CD4-positive, alpha-beta T cell (primary cell): ENCODE results near the gene RGS12. TPM values are rescaled to one million over a fixed set of nuclear protein-coding genes. Genes with fewer than 3 reads are reported as not detected.

Experiments used
- ATAC-seq: fragments of 200-7000 bp; cut with Tn5 transposase; one replicate; pipeline ENCODE4 v1.10.0; 2022; ENCODE audit warnings: mild to moderate bottlenecking; ENCODE audit not compliant: poor library complexity
- CTCF ChIA-PET: fragments of 350-600 bp; sonication (Branson Sonifier 250); formaldehyde crosslinking; loops from one replicate; lab custom pipeline; 2021; ENCODE audit warnings: antibody characterized with exemption, inconsistent platforms; lab: Charles Lee
- POLR2A ChIA-PET: fragments of 350-600 bp; sonication (Branson Sonifier 250); formaldehyde crosslinking; loops from one replicate; lab custom pipeline; 2021; ENCODE audit warnings: antibody characterized with exemption, inconsistent platforms; lab: Charles Lee
- DNase-seq, 14 experiments: peaks; one replicate each; pipeline ENCODE4 v3.0.0-alpha.2; 2013 to 2020; ENCODE audit warnings: mixed read lengths in 2 of 14
- H3K27ac ChIP-seq, 2 donors: one replicate each; pipeline versions ENCODE4 v1.5.1 to v1.7.0; 2013; ENCODE audit warnings: low read length in 2 of 2, low read depth in 1 of 2, mild to moderate bottlenecking in 1 of 2
- H3K27me3 ChIP-seq, 2 experiments: 1 replicate in 1 of 2; 2 replicates in 1 of 2; pipeline versions ENCODE4 v1.6.1 to v1.7.0; 2013; ENCODE audit warnings: low read length in 2 of 2, control low read depth in 1 of 2, mild to moderate bottlenecking in 1 of 2, moderate library complexity in 1 of 2; ENCODE audit not compliant: insufficient read depth in 2 of 2, control insufficient read depth in 1 of 2
- H3K36me3 ChIP-seq: one replicate; pipeline ENCODE4 v1.6.1; 2013; ENCODE audit warnings: low read length, control low read depth; ENCODE audit not compliant: insufficient read depth
- H3K4me1 ChIP-seq: one replicate; pipeline ENCODE4 v1.6.1; 2013; ENCODE audit warnings: low read length, control low read depth; ENCODE audit not compliant: insufficient read depth
- H3K4me3 ChIP-seq: one replicate; pipeline ENCODE4 v1.5.1; 2013; ENCODE audit warnings: mild to moderate bottlenecking, low read length, moderate library complexity
- H3K9me3 ChIP-seq, 2 experiments: 1 replicate in 1 of 2; 2 replicates in 1 of 2; pipeline versions ENCODE4 v1.6.1 to v1.7.0; 2013; ENCODE audit warnings: low read length in 2 of 2, mild to moderate bottlenecking in 2 of 2, control low read depth in 1 of 2, moderate library complexity in 1 of 2; ENCODE audit not compliant: control insufficient read depth in 1 of 2, insufficient read depth in 1 of 2
- H3K27ac Mint-ChIP-seq: one replicate; pipeline ENCODE4 v1.8.0; 2020; ENCODE audit warnings: mixed read lengths
- H3K27me3 Mint-ChIP-seq: one replicate; pipeline ENCODE4 v1.8.0; 2021; ENCODE audit warnings: mixed read lengths
- H3K36me3 Mint-ChIP-seq: one replicate; pipeline ENCODE4 v1.8.0; 2021; ENCODE audit warnings: low read depth, mixed read lengths
- H3K4me1 Mint-ChIP-seq: one replicate; pipeline ENCODE4 v1.8.0; 2021; ENCODE audit warnings: low read depth, mixed read lengths
- H3K4me3 Mint-ChIP-seq: one replicate; pipeline ENCODE4 v1.8.0; 2020; ENCODE audit warnings: mild to moderate bottlenecking, mixed read lengths
- H3K9me3 Mint-ChIP-seq: one replicate; pipeline ENCODE4 v1.8.0; 2020; ENCODE audit warnings: mixed read lengths
- CTCF ChIP-seq: fragments of 200-600 bp; IDR thresholded peaks from one replicate; pipeline ENCODE4 v1.8.0; 2022; ENCODE audit warnings: antibody characterized with exemption, mild to moderate bottlenecking
- intact Hi-C, 2 experiments: fragments of 100-400 bp; cut with DNase I in 1 of 2; cut with micrococcal nuclease in 1 of 2; formaldehyde crosslinking; loops; one replicate each; pipeline versions ENCODE4 v1.15.1 to v1.9.0; 2023 to 2025; cut with DNase I, micrococcal nuclease
- total RNA-seq, 174 experiments: library from RNA in 2 of 174; stranded (reverse) in 2 of 174; gene quantifications; one replicate each; pipeline ENCODE4 v1.2.3 and lab custom pipeline; 2021 to 2026

Gene RGS12
- total RNA-seq, 2 experiments from 2014 or later: 14.1 to 16.9 TPM

GRCh38 chr4:3267576-3268394 is 25.0 kb upstream of the RGS12 start:
- H3K36me3 ChIP-seq: no peaks in the 10 kb centered on the region
- Mint-ChIP-seq H3K9me3 (no peaks in the 10 kb centered on the region), H3K27ac (no peak overlapping the region), H3K4me1 (no peaks in the 10 kb centered on the region), H3K27me3 (no peaks in the 10 kb centered on the region), H3K36me3 (no peaks in the 10 kb centered on the region), H3K4me3 (no peak overlapping the region)
- ChIA-PET CTCF (no interaction called here), POLR2A (no interaction called here)
- H3K4me1 ChIP-seq: no peaks in the 10 kb centered on the region
- no peaks in the 10 kb centered on the region for H3K9me3 ChIP-seq
- DNase-seq: no peak
- H3K27ac ChIP-seq: no peak overlapping the region
- H3K4me3 ChIP-seq: no peak overlapping the region
- H3K27me3 ChIP-seq: peaks cover 0 to 2% of the 10 kb centered on the region in 2 experiments
- no peak for ATAC-seq
- intact Hi-C loops: no loop called here
- TF ChIP-seq CTCF: no peak

- ATAC-seq (no peak), DNase-seq (no peak)
- intact Hi-C loops: no loop called here
- Mint-ChIP-seq H3K36me3 (no peaks in the 10 kb centered on the region), H3K4me3 (no peak overlapping the region), H3K4me1 (no peaks in the 10 kb centered on the region), H3K27me3 (no peaks in the 10 kb centered on the region), H3K9me3 (peaks cover 2% of the 10 kb centered on the region), H3K27ac (no peak overlapping the region)
- no peak overlapping the region for H3K27ac ChIP-seq
- no peaks in the 10 kb centered on the region for H3K27me3 ChIP-seq
- CTCF ChIA-PET: no interaction called here
- POLR2A ChIA-PET: no interaction called here
- no peaks in the 10 kb centered on the region for H3K36me3 ChIP-seq
- no peaks in the 10 kb centered on the region for H3K4me1 ChIP-seq
- H3K9me3 ChIP-seq: no peaks in the 10 kb centered on the region
- TF ChIP-seq CTCF: no peak
- H3K4me3 ChIP-seq: no peak overlapping the region
Measured at GRCh38 chr4:3268395-3269104, 24.3 kb upstream of the RGS12 start.

GRCh38 chr4:3269105-3269927 is 23.5 kb upstream of the RGS12 start:
- intact Hi-C loops: no loop called here
- ChIA-PET CTCF (no interaction called here), POLR2A (no interaction called here)
- H3K4me1 ChIP-seq: no peaks in the 10 kb centered on the region
- Mint-ChIP-seq H3K4me1 (no peaks in the 10 kb centered on the region), H3K27ac (no peak overlapping the region), H3K4me3 (no peak overlapping the region), H3K9me3 (peaks cover 3% of the 10 kb centered on the region), H3K36me3 (no peaks in the 10 kb centered on the region), H3K27me3 (no peaks in the 10 kb centered on the region)
- ATAC-seq: no peak
- H3K4me3 ChIP-seq: no peak overlapping the region
- no peaks in the 10 kb centered on the region for H3K27me3 ChIP-seq
- no peaks in the 10 kb centered on the region for H3K36me3 ChIP-seq
- H3K27ac ChIP-seq: no peak overlapping the region
- TF ChIP-seq CTCF: no peak
- DNase-seq: peak in 1 of 14 experiments; percentile 11
- no peaks in the 10 kb centered on the region for H3K9me3 ChIP-seq
